HepG2 (cell line): Measurements from ENCODE around the gene SH2D3A. TPM values are rescaled to one million over a fixed set of nuclear protein-coding genes. Genes with fewer than 3 reads are reported as not detected.

Experiments
- ARHGAP35 ChIP-seq: sonication (generic); formaldehyde crosslinking; IDR thresholded peaks from 2 replicates; pipeline ENCODE4 v1.9.0; 2022; ENCODE audit warnings: mild to moderate bottlenecking, inconsistent platforms, moderate library complexity, missing genetic modification reagents, borderline replicate concordance
- DNMT3B ChIP-seq: conservative IDR thresholded peaks from 2 replicates; pipeline ENCODE4 v1.6.1; 2016; ENCODE audit warnings: missing biosample characterization, control low read depth
- FIP1L1 ChIP-seq: fragments of 200-400 bp; formaldehyde crosslinking; IDR thresholded peaks from 2 replicates; pipeline ENCODE4 v1.6.1; 2018; ENCODE audit warnings: low read depth, mild to moderate bottlenecking, low read length, moderate library complexity, borderline replicate concordance; ENCODE audit not compliant: insufficient read depth
- GATAD2A ChIP-seq: IDR thresholded peaks from 2 replicates; pipeline ENCODE4 v1.6.1; 2016
- HMG20B ChIP-seq: conservative IDR thresholded peaks from 2 replicates; pipeline ENCODE4 v1.6.1; 2016; ENCODE audit warnings: missing genetic modification reagents, missing compliant biosample characterization
- JUND ChIP-seq: sonication (generic); formaldehyde crosslinking; IDR thresholded peaks from 2 replicates; pipeline ENCODE4 v1.8.0; 2022; ENCODE audit warnings: mild to moderate bottlenecking, missing genetic modification reagents
- PAF1 ChIP-seq: IDR thresholded peaks from 2 replicates; pipeline ENCODE4 v1.6.1; 2016; ENCODE audit warnings: missing genetic modification reagents, missing compliant biosample characterization
- SP5 ChIP-seq: IDR thresholded peaks from 2 replicates; pipeline ENCODE4 v1.6.1; 2016; ENCODE audit warnings: low read depth, borderline replicate concordance
- SRSF4 ChIP-seq: fragments of 200-400 bp; formaldehyde crosslinking; IDR thresholded peaks from one replicate; pipeline ENCODE4 v1.6.1; 2018; ENCODE audit warnings: mild to moderate bottlenecking, low read depth, low read length, moderate library complexity; ENCODE audit not compliant: poor library complexity, severe bottlenecking
- TFDP2 ChIP-seq: sonication (generic); formaldehyde crosslinking; IDR thresholded peaks from 2 replicates; pipeline ENCODE4 v1.4.0; 2020; ENCODE audit warnings: missing genetic modification reagents
- TOE1 ChIP-seq: sonication (generic); formaldehyde crosslinking; IDR thresholded peaks from 2 replicates; pipeline ENCODE4 v1.4.0; 2020; ENCODE audit warnings: mild to moderate bottlenecking, missing genetic modification reagents
- ZBTB4 ChIP-seq: sonication (generic); formaldehyde crosslinking; IDR thresholded peaks from 2 replicates; pipeline ENCODE4 v1.4.0; 2020; ENCODE audit warnings: missing genetic modification reagents, mild to moderate bottlenecking, borderline replicate concordance
- ZBTB43 ChIP-seq: sonication (generic); formaldehyde crosslinking; conservative IDR thresholded peaks from 2 replicates; pipeline ENCODE4 v1.4.0; 2020; ENCODE audit warnings: missing genetic modification reagents
- ZNF501 ChIP-seq: sonication (generic); formaldehyde crosslinking; IDR thresholded peaks from 2 replicates; pipeline ENCODE4 v1.5.1; 2020; ENCODE audit warnings: mild to moderate bottlenecking, moderate library complexity, missing genetic modification reagents
- ZNF512B ChIP-seq: sonication (generic); formaldehyde crosslinking; IDR thresholded peaks from 2 replicates; pipeline ENCODE4 v1.5.1; 2020; ENCODE audit warnings: missing genetic modification reagents, mild to moderate bottlenecking, borderline replicate concordance
- ZNF558 ChIP-seq: sonication (generic); formaldehyde crosslinking; IDR thresholded peaks from 2 replicates; pipeline ENCODE4 v1.9.0; 2022; ENCODE audit warnings: mild to moderate bottlenecking, missing genetic modification reagents, borderline replicate concordance
- ZNF704 ChIP-seq: sonication (generic); formaldehyde crosslinking; IDR thresholded peaks from 2 replicates; pipeline ENCODE4 v1.8.1; 2023; ENCODE audit warnings: mild to moderate bottlenecking, inconsistent platforms, moderate library complexity, missing genetic modification reagents, borderline replicate concordance
- ZNF713 ChIP-seq: sonication (generic); formaldehyde crosslinking; IDR thresholded peaks from 2 replicates; pipeline ENCODE4 v1.4.0; 2020; ENCODE audit warnings: mild to moderate bottlenecking, missing genetic modification reagents
- ZSCAN20 ChIP-seq: sonication (generic); formaldehyde crosslinking; IDR thresholded peaks from 2 replicates; pipeline ENCODE4 v1.4.0; 2020; ENCODE audit warnings: missing genetic modification reagents, mild to moderate bottlenecking, borderline replicate concordance
- polyA plus RNA-seq, 8 experiments: library from polyadenylated mRNA; depleted of rRNA in 3 of 8; stranded (reverse) in 7 of 8; unstranded in 1 of 8; fragments of >200 nt; fragmentation: Illumina TruSeq in 4 of 8; extraction: Trizol in 4 of 8; gene quantifications; 2 replicates each; pipeline versions ENCODE4 v1.2.1 to v1.2.3, GENCODE V29; 2011 to 2016; ENCODE audit warnings: low read depth in 4 of 8, missing spikeins in 1 of 8, mixed read lengths in 1 of 8; ENCODE audit not compliant: insufficient read depth in 1 of 8
- total RNA-seq, 5 experiments: library from RNA; depleted of rRNA; stranded (reverse); fragments of >200 nt; fragmentation: Illumina TruSeq; extraction: Trizol; gene quantifications; 2 replicates each; pipeline ENCODE4 v1.2.3, GENCODE V29; 2016; ENCODE audit warnings: low read depth in 1 of 5

SH2D3A gene
- total and polyA plus RNA-seq, 2 of the 13 experiments (the other 11 are each of a cell fraction or from before 2014, with no cell fraction given): 1.0 to 2.2 TPM

- no peak for TF ChIP-seq ARHGAP35 (CRISPR knock-in tag)
- no peak for TF ChIP-seq TOE1 (CRISPR knock-in tag)
- TF ChIP-seq ZNF704 (CRISPR knock-in tag): no peak
- no peak for TF ChIP-seq ZSCAN20 (CRISPR knock-in tag)
- no peak for TF ChIP-seq PAF1 (CRISPR knock-in tag)
- no peak for TF ChIP-seq ZNF558 (CRISPR knock-in tag)
- TF ChIP-seq FIP1L1: no peak
- peak; percentile 52; the same call in 1 of the 2 replicates for TF ChIP-seq ZBTB43 (CRISPR knock-in tag)
- no peak for TF ChIP-seq DNMT3B (CRISPR knock-in tag)
- TF ChIP-seq TFDP2 (CRISPR knock-in tag): peak; percentile 91
- TF ChIP-seq HMG20B: peak; percentile 43; the same call in 1 of the 2 replicates
- TF ChIP-seq ZNF713: no peak
- no peak for TF ChIP-seq SRSF4
- TF ChIP-seq ZNF501 (CRISPR knock-in tag): peak; percentile 59; the same call in 1 of the 2 replicates
- TF ChIP-seq JUND (CRISPR knock-in tag): no peak
- TF ChIP-seq GATAD2A (CRISPR knock-in tag): peak; percentile 88
- peak; percentile 82; the same call in 1 of the 2 replicates for TF ChIP-seq SP5 (CRISPR knock-in tag)
- TF ChIP-seq ZBTB4: no peak
- no peak for TF ChIP-seq ZNF512B (CRISPR knock-in tag)
Measured at GRCh38 chr19:6730153-6730804, 37.0 kb downstream of the SH2D3A start (continued).
